Adipose tissue (tissue), 3 donors: Measurements from ENCODE around the gene TMED4. TPM values are rescaled to one million over a fixed set of nuclear protein-coding genes. Genes with fewer than 3 reads are reported as not detected.
"Not testable (repeated sequence)": the region's sequence is repeated elsewhere in the genome, so short reads cannot be mapped to it uniquely, and the experiment has no call there.

Experiments used
- H3K27ac ChIP-seq: one replicate; pipeline ENCODE4 v1.5.1; 2013; ENCODE audit warnings: low read depth, low read length
- WGBS, 3 donors: extraction: QIAGEN DNeasy Blood & Tissue Kit; methylation state at CpG; one replicate each; pipeline ENCODE4 v1.1.7; 2013; 5-methylcytosine and 5-hydroxymethylcytosine counted together
- polyA plus RNA-seq, 3 donors: library from polyadenylated mRNA; stranded (reverse); fragments of 200-250 nt; gene quantifications; one replicate each; pipeline ENCODE4 v1.2.3, GENCODE V29; 2013
- donor health status: healthy with polysubstance abuse.
- donor health status: Bipolar disorder and iron deficiency.
- donor health status: healthy.

Gene TMED4
- polyA plus RNA-seq, 3 donors, result 21.6 to 43.0 (median 41.1) TPM

DNA sequence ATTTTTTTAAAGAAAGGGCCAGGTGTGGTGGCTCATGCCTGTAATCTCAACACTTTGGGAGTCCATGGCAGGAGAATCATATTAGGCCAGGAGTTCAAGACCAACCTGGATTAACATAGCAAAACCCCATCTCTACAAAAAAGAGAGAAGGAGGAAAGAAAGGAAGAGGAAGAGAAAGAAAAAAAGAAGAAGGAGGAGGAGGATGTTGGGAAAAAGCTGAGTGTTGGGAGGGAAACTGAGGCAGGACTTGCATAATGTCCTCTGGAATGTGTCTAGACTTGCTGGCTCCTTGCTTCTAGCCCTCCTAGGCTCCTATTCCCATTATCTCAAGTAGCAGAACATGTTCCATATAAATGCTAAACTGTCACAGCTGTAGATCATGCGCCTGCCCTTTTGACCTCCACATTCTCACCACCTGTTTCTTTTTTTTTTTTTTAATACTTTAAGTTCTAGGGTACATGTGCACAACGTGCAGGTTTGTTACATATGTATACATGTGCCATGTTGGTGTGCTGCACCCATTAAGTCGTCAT lies 29.5 kb downstream of the TMED4 start:
- H3K27ac ChIP-seq, result not testable (repeated sequence)
- WGBS, 3 donors, result 57 to 70% (median 65%) methylated on average over 3 of the region's 3 CpGs

DNA sequence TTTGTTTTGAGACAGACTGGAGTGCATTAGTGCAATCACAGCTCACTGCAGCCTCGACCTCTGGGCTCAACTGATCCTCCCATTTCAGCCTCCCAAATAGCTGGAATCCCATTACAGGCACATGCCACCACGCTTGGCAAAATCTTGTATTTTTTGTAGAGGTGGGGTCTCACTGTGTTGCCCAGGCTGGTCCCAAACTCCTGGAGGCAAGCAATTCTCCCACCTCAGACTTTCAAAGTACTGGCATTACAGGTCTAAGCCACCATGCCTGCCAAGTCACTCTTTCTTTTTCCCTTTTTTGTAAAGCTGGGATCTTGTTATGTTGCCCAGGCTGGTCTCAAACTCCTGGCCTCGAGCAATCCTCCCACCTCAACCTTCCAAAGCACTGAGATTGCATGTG lies 32.6 kb downstream of the TMED4 start:
- 71 to 84% (median 80%) methylated on average over 3 of the region's 3 CpGs for WGBS, 3 donors
- H3K27ac ChIP-seq, result no peak overlapping the region

DNA sequence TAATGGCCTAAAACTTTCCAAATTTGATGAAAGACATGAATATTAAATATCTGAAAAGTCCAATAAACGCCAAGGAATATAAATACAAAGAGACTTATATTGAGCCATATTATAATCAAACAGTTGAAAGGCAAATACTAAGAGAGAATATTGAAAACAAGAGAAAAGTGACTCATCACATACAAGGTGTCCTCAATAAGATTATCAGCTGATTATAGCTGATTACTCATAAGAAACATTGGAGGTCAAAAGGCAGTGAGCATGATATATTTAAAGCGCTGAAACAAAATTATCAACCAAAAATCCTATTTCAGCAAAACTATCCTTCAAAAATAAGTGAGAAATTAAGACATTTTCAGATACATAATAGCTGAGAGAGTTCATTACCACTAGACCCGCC lies 33.1 kb downstream of the TMED4 start:
- WGBS, 3 donors, result 86 to 89% (median 88%) methylated on average over 3 of the region's 3 CpGs
- no peak overlapping the region for H3K27ac ChIP-seq

DNA sequence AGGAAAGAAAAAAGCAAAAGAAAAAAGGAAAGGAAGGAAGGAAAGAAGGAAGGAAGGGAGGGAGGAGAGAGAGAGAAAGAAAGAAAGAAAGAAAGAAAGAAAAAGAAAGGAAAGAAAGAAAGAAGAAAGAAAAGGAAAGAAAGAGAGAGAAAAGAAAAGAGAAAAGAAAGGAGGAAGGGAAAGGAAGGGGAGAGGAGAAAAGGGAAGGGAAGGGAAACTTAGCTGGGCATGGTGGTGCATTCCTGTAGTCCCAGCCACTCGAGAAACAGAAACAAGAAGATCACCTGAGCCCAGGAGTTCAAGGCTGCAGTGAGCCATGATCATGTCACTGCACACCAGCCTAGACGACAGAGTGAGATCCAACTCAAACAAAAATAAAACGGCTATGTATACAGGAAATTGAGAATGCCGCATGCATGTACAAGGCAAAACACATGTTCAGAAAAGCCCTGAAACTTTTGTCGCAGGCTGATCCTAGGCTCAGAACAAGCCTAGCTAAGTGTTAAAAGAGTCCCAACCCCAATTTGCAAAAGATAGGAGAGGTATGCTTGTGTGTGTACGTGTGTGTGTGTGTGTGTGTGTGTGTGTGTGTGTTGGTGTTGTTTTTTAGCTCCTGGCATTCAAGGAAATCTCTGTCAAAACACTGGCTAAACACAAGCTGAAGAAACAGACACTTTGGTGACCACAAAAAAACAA lies 34.3 kb downstream of the TMED4 start:
- no peak overlapping the region for H3K27ac ChIP-seq
- 26 to 55% (median 49%) methylated on average over 6 of the region's 6 CpGs for WGBS, 3 donors

DNA sequence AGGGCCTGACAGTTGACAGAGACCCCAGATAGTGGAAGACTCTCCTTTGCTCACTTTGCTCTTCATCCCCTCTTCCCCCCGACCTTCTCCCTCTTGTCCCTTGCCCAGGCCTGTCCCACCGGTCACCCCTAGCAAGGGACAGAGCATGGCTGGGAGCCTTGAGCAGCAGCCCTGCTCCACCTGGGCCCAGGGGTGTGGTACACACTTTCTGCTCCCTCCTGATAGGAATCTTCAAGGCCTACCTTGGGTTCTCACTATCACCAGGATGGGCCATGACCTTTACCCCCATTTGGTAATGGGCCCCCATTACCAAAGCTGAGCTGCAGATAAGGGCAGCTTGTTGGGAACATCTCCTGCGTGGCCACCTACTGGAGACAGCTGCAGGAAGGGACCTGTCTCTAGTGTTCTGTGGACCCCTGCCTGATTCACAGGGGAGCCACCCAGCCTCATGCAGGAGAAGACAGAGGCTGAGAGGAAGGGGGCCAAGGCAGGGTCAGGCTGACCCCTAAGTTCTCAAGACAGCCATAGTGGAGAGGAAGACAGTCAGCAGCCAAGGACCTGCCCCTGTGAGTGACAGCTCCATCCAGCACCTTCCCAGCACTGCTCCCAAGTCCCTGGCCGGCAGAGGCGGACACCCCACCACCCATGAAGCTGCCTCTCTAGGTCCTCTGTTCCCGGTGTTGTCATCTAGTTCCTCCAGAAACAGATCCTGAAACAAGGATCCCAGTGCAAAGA lies 40.0 kb downstream of the TMED4 start:
- WGBS, 3 donors, result 90% methylated on average over 6 of the region's 6 CpGs
- no peak overlapping the region for H3K27ac ChIP-seq

DNA sequence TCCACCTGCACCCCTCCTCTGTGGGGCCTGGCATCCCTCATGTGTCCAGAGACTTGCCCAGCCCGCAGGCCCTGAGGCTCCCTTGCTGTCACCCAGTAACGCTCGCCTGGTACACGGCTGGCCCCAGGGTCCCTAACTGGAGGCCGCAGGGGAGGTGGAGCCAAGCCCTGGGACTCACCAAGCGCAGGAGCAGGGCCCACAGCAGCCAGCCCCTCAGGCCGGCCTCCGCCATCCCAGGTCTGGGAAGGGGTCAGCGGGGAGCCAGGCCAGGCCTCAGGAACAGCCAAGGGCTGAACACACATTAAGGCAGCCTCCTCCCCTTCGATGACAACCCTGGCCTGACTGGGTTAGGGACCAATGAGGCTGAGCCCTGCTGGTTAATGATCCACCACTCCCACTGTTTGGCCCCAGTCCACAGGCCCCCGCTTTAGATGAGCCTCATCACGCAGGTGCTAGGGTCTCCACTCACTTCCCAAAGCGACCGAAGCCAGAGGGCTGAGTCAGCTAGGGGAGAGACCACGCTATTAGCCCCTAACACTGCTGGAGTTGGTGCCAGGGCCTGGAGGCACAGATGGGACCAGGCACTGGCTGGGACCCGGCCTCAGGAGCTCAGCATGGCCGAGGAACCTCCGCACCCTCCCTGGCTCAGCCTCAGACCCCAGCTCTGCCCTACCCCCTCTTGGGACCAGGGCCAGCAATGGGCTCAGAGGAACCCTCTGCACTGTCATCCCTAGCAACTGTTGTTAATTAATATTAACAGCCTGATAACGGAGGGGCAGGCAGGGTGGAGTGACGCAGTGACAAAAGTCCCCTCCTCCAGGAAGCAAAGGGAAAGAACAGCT lies 40.8 kb downstream of the TMED4 start, which contains the start of gene NPC1L1:
Gene NPC1L1, minus strand, starts transcription at position 303 of the 842 bp plus-strand sequence. Its CDS starts 71 bp downstream, at position 232.
- 73 to 85% (median 81%) methylated on average over 20 of the region's 20 CpGs for WGBS, 3 donors

DNA sequence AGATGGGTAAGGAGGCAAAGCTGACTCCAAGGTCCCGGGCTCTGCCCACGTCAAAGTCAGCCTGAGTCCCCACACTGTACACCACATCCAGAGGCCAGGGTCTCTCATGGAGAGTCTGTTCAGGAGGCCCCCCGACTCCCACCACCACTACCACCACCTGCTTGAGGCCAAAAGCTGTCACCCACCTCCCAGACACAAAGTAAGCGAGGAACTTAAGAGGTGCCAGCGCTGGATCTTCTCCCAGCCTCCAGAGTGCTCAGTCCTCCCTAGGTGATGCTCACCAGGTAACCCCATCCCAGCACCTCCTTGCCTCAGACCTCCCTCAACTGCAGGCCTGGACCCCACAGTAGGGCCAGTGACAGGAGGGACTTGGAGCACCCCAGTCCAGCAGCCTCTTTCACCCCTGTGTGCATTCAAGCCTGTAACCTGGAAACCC lies 41.4 kb downstream of the TMED4 start:
- no peak overlapping the region for H3K27ac ChIP-seq
- 84 to 91% (median 85%) methylated on average over 4 to 5 of the region's 5 CpGs for WGBS, 3 donors

More for the DNA sequence above, 40.8 kb downstream of the TMED4 start, which contains the start of gene NPC1L1:
- no peak within 1 kb of the TSS for H3K27ac ChIP-seq

DNA sequence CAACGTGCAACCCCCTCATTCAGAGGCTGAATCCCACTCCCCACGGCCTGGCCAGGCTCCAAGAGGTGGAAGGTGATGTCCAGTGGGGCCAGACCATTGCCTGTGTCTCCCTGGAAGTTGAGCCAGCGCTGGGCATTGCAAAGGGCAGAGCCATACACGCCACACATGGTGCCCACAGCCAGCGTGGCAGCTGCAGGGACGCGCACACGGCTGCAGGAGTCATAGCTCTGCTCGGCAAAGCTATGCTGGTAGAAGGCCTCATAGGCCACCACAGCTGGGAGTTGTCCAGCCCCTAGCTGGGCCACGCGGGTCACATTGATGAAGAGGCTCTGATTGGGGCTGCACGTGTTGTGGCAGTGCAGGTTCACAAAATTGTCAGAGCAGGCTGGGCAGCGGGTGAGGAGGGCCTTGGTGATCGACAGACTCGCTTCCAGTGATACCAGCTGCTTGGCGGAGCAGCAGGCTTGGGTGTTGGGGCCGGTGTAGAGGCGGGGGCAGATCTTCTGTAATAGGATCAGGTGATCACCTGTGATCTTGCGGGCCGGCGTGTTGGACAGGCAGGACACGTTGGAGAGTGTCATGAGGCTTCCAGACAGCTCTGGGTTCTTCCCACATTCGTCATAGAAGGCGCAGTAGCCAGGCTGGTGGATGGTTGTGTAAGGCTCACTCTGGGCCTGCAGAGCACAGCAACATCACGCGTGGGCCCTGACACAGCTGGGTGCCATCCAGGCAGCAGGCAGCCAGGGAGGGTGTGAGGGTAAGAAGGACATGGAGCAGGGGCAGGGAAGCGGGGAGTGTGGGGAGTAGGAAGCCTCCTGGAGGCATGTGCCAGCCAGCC lies 42.1 kb downstream of the TMED4 start:
- no peak overlapping the region for H3K27ac ChIP-seq
- 85 to 88% (median 86%) methylated on average over 27 of the region's 27 CpGs for WGBS, 3 donors

DNA sequence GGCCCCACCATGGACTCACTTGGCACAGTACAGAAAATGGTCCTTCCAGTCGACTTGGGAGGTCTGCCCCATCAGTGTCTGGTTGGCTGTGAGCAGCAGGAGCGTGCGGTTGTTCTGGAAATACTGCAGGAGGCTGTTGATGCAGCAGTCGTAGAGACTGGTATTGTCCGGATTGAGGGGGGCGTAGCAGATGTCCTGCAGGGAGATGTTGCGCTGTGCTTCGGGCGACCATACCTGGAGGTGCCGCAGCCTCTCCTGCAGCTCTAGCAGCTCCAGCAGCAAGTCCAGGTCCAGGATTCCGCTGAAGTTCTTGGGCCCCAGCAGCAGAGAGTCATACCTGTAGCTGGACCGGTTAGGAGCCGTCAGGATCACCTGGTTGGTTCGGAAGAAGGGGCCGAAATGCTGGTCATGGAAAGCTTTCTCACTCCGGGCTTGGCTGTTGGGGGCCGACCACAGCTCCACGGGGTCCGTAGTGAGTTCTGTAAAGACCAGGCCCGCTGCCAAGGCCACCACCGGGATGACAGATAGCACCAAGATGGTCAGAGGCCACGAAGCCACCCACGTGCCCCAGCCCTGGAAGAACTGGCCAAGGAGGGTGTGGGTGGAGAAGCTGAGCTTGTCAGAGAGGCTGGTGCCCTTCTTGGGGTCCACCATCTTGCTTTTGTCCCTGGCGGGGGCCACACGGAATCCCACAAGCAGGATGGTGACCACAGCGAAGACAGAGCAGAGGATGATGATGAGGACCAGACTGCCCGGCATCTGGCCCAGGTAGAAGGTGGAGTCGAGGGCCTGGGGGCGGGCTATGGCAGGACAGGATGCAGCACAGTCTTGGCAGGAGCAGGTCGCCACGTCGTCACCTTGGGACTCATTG lies 43.0 kb downstream of the TMED4 start:
- WGBS, 3 donors, result 88 to 90% (median 89%) methylated on average over 30 to 32 of the region's 32 CpGs
- H3K27ac ChIP-seq, result no peak overlapping the region

DNA sequence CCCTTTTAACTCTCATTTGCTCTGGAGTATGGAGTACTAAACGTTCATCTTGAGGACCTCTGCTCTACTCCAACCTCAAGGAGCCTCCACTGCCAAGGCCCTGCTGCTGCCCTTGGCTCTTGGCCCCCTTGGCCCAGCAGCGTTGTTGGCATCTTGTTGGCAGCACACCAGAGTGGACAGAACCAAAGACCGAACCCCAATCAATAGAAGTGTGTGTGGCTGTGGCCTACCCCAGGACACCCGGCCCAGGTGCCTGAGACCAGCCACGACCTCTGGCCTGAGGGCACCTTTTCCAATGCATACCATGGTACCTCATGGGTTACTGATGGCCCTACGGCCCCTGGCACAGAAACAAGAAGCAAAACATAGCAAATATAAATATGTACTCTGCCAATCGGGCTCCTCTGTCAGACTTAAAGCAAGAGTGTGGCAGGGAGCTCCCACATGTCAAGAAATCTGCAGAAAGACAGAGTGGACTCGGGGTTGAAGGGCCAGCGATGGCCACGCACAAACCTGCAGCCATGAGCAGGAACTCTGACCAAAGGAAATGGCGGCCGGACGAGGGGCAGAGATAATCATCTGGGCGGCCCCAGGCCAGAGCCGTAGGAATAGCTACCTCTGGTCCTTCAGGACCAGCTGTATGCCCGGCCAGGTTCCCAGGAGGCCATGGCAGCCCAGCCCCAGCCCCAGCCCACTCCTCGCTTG lies 43.8 kb downstream of the TMED4 start:
- WGBS, 3 donors, result 71 to 89% (median 82%) methylated on average over 17 of the region's 17 CpGs
- H3K27ac ChIP-seq, result no peak overlapping the region

DNA sequence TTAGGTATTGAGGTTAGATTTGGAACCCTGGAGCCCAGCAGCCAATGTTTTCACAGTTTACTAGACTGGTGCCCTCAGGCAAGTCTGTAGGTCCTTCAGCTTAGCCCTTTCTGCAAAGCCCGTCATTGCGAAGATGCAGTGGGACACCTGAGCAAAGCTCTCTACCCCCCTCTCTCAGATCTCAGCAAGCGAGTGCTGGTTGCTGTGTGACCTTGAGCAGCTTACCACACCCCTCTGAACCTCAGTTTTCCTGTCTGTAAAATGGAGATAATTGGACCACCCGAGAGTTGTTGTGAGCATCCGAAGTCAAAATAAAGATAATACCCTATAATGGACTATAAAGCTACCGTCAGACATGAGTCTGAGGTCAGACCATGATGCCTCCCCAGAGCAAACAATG lies 44.6 kb downstream of the TMED4 start:
- WGBS, 3 donors, result 92 to 94% (median 92%) methylated on average over 6 of the region's 6 CpGs
- no peak overlapping the region for H3K27ac ChIP-seq

DNA sequence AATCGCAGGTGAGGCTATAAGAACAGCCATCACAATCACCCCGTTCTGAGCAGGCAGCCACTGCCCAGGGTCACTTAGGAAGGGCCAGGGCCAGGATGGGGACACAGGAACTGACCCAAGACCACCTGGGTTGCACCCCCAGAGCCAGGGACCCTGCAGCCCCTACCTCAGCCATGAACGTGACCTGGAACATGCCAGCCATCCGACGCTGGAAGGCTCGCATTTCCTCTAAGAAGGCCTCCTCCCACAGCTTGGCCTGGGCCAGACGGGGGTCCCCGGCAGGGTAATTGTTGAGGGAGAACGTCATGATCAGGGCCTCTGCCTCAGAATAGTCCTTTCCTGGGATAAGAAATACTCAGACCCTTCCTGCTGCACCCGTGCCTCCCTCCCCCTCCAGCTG lies 45.9 kb downstream of the TMED4 start:
- 78 to 86% (median 80%) methylated on average over 10 of the region's 10 CpGs for WGBS, 3 donors

DNA sequence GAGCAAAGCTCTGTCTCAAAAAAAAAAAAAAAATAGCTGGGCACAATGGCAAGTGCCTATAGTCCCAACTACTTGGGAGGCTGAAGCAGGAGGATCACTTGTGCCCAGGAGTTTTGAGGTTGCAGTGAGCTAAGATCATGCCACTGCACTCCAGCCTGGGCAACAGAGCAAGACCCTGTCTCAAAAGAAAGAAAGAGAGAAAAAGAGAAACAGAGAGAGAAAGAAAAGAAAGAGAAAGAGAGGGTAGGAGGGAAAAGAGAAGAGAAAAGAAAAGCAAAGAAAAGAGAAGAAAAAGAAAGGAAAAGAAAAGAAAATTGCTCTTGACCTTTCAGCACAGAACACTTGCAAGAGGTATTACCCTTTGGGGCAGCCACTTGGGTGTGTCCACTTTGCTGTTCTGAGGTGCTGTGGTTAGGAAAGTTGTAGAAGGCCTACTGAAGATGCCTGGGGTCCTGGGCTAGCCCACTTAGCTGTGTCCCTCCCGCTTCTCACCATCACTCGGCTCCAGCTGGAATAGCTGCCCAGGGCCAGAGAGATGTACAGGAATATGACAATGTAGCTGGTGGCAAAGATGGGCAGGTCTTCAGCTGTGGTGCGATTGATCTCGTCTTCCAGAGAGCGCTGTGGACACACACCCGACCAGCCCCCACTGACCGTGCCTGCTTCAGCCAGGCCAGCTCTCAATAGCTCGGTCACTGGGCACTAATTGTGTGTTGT lies 46.5 kb downstream of the TMED4 start:
- 87 to 93% (median 91%) methylated on average over 8 of the region's 8 CpGs for WGBS, 3 donors
- no peak overlapping the region for H3K27ac ChIP-seq

More for the DNA sequence above, 45.9 kb downstream of the TMED4 start:
- H3K27ac ChIP-seq, result no peak overlapping the region

DNA sequence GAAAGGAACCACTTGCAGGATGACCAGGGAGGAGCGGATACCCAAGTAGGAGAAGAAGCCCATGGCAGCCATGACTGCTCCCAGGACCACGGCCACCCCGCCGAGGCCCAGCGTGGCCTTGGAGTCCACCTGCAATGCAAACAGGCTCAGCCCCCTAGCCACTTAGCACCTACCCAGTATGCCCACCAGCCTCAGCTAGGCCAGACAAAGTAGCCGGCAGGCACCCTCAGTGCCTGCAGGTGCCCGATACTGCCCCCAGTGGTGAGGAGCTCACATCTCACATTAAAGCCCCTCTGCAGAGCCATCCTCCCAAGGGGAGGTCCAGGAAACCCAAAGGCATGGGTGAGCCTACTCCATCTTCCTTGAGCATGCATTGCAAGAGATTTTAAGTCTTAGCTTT lies 47.5 kb downstream of the TMED4 start:
- 53 to 66% (median 64%) methylated on average over 7 of the region's 7 CpGs for WGBS, 3 donors

DNA sequence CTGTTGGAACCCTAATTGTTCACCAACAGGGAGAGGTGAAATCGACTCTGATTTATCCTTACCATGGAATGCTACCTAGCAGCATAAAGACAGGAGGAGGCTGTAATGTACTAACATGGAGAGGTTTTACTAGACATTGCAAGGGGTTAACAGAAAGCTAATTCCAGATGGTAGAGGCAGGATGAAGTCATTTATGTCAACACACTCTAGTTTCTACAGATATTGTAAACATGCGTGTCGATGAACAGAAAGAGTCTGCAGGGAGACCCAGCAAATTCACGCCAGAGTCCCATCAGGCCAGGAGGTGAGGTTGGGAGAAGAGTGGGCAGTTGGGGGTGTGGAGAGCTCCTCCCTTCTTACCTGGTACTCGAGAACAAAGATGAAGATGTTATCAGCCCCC lies 47.9 kb downstream of the TMED4 start:
- 50 to 75% (median 70%) methylated on average over 5 of the region's 5 CpGs for WGBS, 3 donors

More for the DNA sequence above, 47.5 kb downstream of the TMED4 start:
- H3K27ac ChIP-seq, result no peak overlapping the region

More for the DNA sequence above, 47.9 kb downstream of the TMED4 start:
- no peak overlapping the region for H3K27ac ChIP-seq
